Right renal pelvis (tissue), 4 donors: Measurements from ENCODE around the gene TAS1R1. TPM values are rescaled to one million over a fixed set of nuclear protein-coding genes. Genes with fewer than 3 reads are reported as not detected.
A peak's percentile ranks its signal among the peaks of the same experiment; 100 is the strongest.
"Not testable (repeated sequence)": the region's sequence is repeated elsewhere in the genome, so short reads cannot be mapped to it uniquely, and the experiment has no call there.

Experiments
- DNase-seq, 4 donors: peaks; one replicate each; pipeline ENCODE4 v3.0.0-alpha.2; 2013; ENCODE audit warnings: low read depth in 4 of 4, low spot score in 3 of 4, missing footprints in 1 of 4
- polyA plus RNA-seq, 4 donors: library from polyadenylated mRNA; unstranded; fragments of 120-200 nt; gene quantifications; one replicate each; pipeline ENCODE4 v1.2.1, GENCODE V29; 2013; ENCODE audit not compliant: insufficient read length in 4 of 4

TAS1R1 gene
- polyA plus RNA-seq, 4 donors: 0.07 to 0.15 (median 0.13) TPM; not detected in 1

- peak in 3 of 4 donors; percentile 27 to 55 (median 40) for DNase-seq
Measured at GRCh38 chr1:6519935-6520671, 35.0 kb upstream of the TAS1R1 start.

GRCh38 chr1:6521536-6521935 lies 33.6 kb upstream of the TAS1R1 start:
- DNase-seq: no peak

DNA sequence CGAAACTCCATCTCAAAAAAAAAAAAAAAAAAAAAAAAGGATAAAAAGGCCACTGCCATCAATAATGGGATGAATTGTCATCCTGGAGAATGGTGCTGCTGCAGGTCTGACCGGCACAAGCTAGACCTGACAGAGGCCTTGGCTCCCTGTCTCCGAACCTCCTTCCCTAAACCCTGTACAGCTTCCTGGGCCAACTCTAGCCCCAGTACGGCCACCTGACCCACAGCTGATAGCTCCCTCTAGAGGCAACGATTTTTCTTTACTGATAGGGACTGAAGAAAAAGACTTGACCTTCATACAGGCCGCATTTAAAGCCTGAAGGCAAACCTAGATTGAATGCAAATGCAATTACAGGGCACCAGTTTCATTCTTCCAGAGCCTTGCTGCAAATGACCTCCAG lies 31.5 kb upstream of the TAS1R1 start:
- DNase-seq: no peak

- no peak for DNase-seq
Measured at GRCh38 chr1:6526316-6526715, 28.8 kb upstream of the TAS1R1 start.

GRCh38 chr1:6528492-6528891 lies 26.6 kb upstream of the TAS1R1 start:
- DNase-seq: no peak

DNA sequence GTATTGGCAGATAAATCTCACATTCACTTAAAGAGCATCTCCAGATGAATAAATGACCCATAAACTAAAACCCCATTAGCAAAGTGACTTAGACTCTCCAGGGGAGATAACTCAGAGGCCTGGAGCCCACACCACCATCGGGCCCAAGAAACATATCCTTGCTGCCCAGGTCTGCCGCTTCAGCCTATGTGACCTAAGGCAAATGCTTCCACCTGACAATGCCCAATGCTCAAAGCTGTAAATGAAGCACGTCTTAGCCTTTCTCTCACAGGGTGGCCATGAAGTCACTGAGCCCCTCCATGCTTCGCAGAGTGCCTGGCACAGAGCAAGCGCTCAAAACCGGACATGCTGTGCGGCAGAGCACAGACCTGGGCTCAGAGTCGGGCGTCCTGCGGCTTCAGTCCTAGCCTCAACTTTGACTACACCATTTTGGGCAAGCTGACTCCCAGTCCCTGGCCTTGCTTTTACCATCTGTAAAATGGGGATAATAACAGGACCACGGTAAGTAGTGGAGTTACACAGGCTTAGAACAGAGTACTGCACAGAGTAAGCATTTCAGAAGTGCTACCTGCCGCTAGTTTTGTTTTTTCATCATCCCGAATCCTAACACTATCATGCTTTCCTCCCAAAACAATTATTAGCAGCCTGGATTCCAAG lies 24.5 kb upstream of the TAS1R1 start:
- no peak for DNase-seq

DNA sequence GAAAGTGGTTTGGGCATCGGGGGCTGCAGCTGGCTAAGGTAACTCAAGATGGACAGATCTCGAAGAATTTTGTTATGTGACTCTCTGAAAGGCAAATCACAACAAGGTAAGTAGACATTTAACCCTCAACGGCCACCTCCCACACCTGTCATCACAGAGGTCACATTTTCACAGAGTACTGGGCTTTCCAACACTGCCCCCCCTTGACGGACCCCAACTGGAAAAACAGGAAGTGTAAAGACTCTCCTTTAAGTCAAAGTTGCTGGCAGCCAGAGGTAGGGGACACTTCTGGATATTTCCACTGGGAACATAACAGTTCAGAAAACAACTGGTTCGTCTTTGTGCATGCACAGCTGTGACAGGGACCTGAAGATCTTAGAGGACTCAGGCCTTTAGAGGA lies 23.1 kb upstream of the TAS1R1 start:
- no peak for DNase-seq

DNA sequence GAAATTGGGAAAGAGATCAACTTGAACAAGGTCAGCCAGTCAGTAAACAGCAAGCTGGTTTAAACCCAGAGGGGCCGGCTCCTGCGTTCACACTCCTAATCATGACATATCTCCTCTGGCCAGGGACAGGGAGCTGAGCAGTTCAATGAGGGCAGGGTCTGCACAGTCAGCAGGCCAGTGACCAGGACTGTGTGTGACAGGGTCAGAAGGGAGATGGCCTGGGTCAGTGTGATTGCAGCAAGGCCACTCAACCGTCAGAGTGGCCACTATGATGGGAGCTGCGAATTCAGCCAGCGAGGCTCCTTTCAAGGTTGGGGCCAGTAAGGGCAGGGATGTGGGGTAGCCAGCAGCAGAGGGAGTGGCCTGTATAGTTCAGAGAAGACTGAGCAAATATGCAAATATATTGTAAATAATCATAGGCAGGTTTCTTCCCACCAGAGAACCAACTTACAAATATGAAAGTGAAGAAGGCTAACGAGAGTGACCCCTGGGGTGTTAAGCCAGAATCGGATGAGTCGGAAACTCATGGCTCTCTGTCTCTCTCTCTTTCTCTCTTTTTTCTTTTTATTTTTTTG lies 20.8 kb upstream of the TAS1R1 start:
- DNase-seq: no peak

GRCh38 chr1:6535214-6535613 lies 19.9 kb upstream of the TAS1R1 start:
- no peak for DNase-seq

DNA sequence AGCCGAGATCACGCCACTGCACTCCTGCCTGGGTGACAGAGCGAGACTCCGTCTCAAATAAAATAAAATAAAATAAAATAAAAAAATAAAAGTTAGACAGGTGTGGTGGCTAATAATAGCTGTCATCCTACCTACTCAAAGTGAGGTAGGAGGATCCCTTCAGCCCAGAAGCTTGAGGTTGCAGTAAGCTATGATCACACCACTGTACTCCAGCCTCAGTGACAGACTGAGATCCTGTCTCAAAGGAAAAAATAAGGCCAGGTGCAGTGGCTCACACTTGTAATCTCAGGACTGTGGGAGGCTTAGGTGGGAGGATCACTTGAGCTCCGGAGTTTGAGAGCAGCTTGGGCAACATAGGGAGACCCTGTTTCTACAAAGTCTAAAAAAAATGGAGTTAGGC lies 18.8 kb upstream of the TAS1R1 start:
- no peak for DNase-seq

GRCh38 chr1:6538956-6539355 lies 16.2 kb upstream of the TAS1R1 start:
- no peak for DNase-seq

DNA sequence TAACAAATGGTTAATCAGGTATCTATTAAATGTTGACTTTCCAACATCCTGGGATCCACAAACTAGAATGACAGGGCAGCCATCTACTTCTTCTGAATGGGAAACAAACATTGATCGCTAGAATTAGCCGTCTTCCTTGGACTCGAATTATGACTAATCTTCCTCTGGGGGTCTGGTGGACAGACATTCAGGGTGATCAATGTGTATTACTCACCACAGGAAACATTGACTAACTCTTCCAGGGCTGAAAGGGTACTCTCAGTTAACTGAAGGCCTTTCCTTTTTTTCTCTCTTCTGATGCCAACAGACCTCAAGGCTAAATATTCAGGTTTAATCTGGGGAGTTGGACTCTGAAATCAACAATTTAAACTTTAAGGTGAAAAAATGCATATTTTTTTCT lies 10.3 kb upstream of the TAS1R1 start:
- DNase-seq: no peak

DNA sequence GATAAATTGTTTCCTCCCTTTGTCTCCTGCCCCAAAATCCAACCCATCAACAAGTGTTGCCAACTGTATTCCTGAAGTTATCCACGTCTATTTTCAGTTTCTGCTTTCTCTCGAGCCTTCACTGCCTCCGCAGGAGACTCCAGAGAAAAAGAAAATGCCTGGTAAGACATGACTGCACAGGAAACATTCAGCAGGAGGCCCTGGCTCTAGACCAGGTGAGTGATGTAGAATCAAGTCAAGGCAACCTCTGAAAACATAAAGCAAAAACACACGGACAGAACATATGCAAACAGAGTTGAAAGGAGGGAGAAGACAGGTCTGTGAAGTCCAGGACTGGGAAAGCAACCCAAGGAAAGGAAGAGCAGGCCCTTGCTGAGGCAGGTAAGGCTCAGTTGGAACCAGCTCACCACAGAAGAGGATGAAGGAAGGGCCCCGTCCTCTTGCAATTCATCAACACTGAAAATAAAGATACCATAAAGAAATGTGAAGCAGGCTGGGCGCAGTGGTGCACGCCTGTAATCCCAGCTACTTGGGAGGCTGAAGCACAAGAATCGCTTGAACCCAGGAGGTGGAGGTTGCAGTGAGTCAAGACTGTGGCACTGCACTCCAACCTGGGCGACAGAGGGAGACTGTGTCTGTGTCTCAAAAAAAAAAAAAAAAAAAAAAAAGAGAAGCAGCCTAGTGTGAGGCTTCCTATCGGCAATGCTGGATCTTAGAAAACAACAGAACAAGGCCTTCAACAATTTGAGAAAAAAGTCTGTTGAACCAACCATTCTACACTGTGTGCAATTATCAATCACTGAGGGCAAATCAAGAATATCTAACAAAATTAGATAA lies 9.6 kb upstream of the TAS1R1 start:
- DNase-seq: no peak

- no peak for DNase-seq
Measured at GRCh38 chr1:6546326-6546725, 8.8 kb upstream of the TAS1R1 start.

- no peak for DNase-seq
Measured at GRCh38 chr1:6547301-6547700, 7.8 kb upstream of the TAS1R1 start.

- peak; percentile 86 to 95 (median 88) for DNase-seq
Measured at GRCh38 chr1:6554031-6554906, 838 bp upstream of the TAS1R1 start, which contains the start of gene NOL9. Gene NOL9 (minus strand): TSS chr1:6554513. CDS start chr1:6554502, 11 bp downstream.

DNA sequence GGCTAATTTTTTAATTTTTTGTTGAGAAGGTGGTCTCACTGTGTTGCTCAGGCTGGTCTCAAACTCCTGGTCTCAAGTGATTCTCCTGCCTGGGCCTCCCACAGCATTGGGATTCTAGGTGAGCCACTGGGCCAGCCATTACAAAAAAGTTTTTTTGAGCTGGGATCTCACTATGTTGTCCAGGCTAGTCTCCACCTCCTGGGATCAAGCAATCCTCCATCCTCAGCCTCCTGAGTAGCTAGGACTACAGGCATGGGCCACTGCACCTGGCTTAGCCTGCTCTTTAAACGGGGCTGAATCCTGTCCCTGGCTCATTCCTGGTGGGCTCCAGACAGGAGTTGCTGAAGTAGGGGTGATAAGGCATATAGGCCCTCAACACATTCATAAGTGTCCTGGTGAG lies 2.5 kb downstream of the TAS1R1 start:
- no peak for DNase-seq

DNA sequence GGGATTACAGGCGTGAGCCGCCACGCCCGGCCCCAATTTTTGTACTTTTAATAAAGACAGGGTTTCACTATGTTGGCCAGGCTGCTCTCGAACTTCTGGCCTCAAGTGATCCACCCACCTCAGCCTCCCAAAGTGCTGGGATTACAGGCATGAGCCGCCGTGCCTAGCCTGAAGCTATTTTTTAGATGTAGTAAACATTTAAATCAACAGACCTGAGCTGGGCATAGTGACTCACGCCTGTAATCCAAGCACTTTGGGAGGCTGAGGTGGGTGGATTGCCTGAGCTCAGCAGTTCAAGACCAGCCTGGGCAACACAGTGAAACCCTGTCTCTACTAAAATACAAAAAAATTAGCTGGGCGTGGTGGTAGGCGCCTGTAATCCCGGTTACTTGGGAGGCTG lies 4.1 kb downstream of the TAS1R1 start:
- not testable (repeated sequence) for DNase-seq

- DNase-seq: no peak
Measured at GRCh38 chr1:6560267-6560666, 5.2 kb downstream of the TAS1R1 start.

DNA sequence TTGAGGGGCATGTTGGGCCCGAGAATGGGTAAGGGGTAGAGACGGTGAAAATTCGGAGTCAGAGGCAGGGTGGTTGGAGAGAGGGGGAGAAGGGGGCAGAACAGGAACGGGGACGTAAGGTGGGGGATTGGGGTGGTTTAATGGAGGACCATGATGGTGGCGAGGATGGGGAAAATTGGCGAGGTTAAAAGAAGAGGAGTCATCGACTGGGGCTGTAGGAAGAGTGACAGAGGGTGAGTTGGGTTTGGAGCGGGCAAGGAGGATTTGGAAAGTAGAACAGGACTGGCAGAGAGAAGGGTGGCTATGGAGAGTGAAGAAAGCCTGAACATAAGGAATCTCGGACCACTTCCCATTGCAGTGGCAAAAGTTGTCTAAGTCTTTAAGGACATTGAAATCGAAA lies 13.9 kb downstream of the TAS1R1 start:
- DNase-seq: no peak
